ENCODE results near the gene UBR4. TPM values are rescaled to one million over a fixed set of nuclear protein-coding genes. Genes with fewer than 3 reads are reported as not detected.

The UBR4 gene
- total RNA-seq, 1 donor from 2014 or later, result 125 TPM

- Histone ChIP-seq H3K27ac (no peak overlapping the region), H3K4me1 (peaks cover 47% of the 10 kb centered on the region), H3K27me3 (ENCODE audit: low read depth) (no peaks in the 10 kb centered on the region), H3K36me3 (peaks cover 16% of the 10 kb centered on the region), H3K9me3 (no peaks in the 10 kb centered on the region), H3K4me3 (no peak overlapping the region)
- intact Hi-C loops (cut with DNase I), result no loop called here
- no peak for ATAC-seq
- DNase-seq, result no peak
- TF ChIP-seq CTCF (IDR thresholded peaks at IDR 0.05), result no peak
These were observed 4.2 kb downstream of the UBR4 start for GRCh38 chr1:19205845-19206244.

DNA sequence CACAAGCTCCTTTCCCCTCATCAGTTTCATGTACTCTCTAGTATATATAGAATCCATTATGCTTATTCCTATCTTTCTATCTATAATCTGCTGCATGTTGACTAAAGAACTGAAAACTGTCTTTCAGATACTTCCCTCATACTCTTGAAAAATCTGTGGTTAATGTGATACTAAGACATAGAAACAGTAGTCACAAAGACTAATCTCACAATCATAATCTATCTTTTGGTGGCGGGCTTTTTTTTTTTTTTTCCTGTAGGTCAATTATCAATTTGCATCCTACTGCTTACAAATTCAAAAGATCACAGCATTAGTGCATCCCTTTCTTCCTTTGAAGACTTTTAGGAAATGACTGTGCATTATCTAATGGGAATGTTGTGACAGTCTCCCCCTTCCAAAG, 4.7 kb downstream of the UBR4 start:
- Histone ChIP-seq H3K27me3 (ENCODE audit: low read depth) (no peaks in the 10 kb centered on the region), H3K36me3 (peaks cover 20% of the 10 kb centered on the region), H3K9me3 (no peaks in the 10 kb centered on the region), H3K4me3 (no peak overlapping the region), H3K27ac (no peak overlapping the region), H3K4me1 (peaks cover 46% of the 10 kb centered on the region)
- ATAC-seq, result no peak
- intact Hi-C loops (cut with DNase I), result no loop called here
- no peak for TF ChIP-seq CTCF (IDR thresholded peaks at IDR 0.05)
- no peak for DNase-seq

GRCh38 chr1:19204446-19205266, 5.4 kb downstream of the UBR4 start:
- ATAC-seq, result no peak
- peaks cover 46% of the 10 kb centered on the region for H3K4me1 ChIP-seq
- no peak for DNase-seq

DNA sequence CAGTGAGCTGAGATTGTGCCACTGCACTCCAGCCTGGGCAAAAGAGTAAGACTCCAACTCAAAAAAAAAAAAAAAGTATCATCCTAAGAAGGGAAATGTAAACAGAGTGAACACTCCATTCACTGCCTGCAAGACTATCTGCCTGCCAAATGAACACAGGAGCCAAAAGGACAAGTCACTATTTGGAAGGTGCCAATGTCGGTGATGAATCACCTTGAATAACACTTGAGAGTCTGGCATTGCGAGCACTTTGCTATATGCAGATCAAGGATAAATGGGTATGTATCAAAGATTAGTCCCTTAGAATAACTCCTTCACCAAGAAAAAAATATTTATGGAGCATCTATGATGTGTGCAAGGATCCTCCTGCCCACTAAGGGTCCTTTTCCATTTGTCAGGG, 6.6 kb downstream of the UBR4 start:
- DNase-seq (no peak), ATAC-seq (peak; percentile 79 to 91)
- no peaks in the 10 kb centered on the region for H3K27me3 ChIP-seq (ENCODE audit: low read depth)
- no peak overlapping the region for H3K27ac ChIP-seq
- H3K4me3 ChIP-seq, result no peak overlapping the region
- H3K4me1 ChIP-seq, result peaks cover 37% of the 10 kb centered on the region
- TF ChIP-seq CTCF (IDR thresholded peaks at IDR 0.05), result no peak
- intact Hi-C loops (cut with DNase I), result no loop called here
- H3K9me3 ChIP-seq, result no peaks in the 10 kb centered on the region
- peaks cover 40% of the 10 kb centered on the region for H3K36me3 ChIP-seq

More at GRCh38 chr1:19204446-19205266, 5.4 kb downstream of the UBR4 start:
- no peak for TF ChIP-seq CTCF (IDR thresholded peaks at IDR 0.05)
- Histone ChIP-seq H3K27me3 (ENCODE audit: low read depth) (no peaks in the 10 kb centered on the region), H3K9me3 (no peaks in the 10 kb centered on the region), H3K27ac (no peak overlapping the region), H3K4me3 (no peak overlapping the region), H3K36me3 (peaks cover 27% of the 10 kb centered on the region)
- intact Hi-C loops (cut with DNase I), result no loop called here

GRCh38 chr1:19202396-19202795, 7.7 kb downstream of the UBR4 start:
- H3K36me3 ChIP-seq, result peaks cover 50% of the 10 kb centered on the region
- no peak overlapping the region for H3K27ac ChIP-seq
- intact Hi-C loops (cut with DNase I), result no loop called here
- no peak overlapping the region for H3K4me3 ChIP-seq
- no peaks in the 10 kb centered on the region for H3K27me3 ChIP-seq (ENCODE audit: low read depth)
- H3K4me1 ChIP-seq, result peaks cover 27% of the 10 kb centered on the region
- H3K9me3 ChIP-seq, result no peaks in the 10 kb centered on the region
- ATAC-seq (no peak), DNase-seq (no peak)
- no peak for TF ChIP-seq CTCF (IDR thresholded peaks at IDR 0.05)
